SK-N-SH treated with all-trans-retinoic acid at 6 μM for 48 hours (cell line): ENCODE results near the gene HDAC4.

ENCODE experiments used
- OSR1 ChIP-seq: fragments of 250-450 bp; sonication (Bioruptor Pico); IDR thresholded peaks from 2 replicates; pipeline ENCODE4 v1.8.0; 2022; ENCODE audit warnings: moderate library complexity, mild to moderate bottlenecking, inconsistent platforms
- RARB ChIP-seq: fragments of 250-450 bp; sonication (Bioruptor Pico); IDR thresholded peaks from 2 replicates; pipeline ENCODE4 v1.8.0; 2021; ENCODE audit warnings: mild to moderate bottlenecking, moderate library complexity
- ZFP3 ChIP-seq: fragments of 250-450 bp; sonication (Bioruptor Pico); IDR thresholded peaks from 2 replicates; pipeline ENCODE4 v1.5.0; 2020; ENCODE audit warnings: mild to moderate bottlenecking, moderate library complexity
- ZFP30 ChIP-seq: fragments of 450-650 bp; formaldehyde crosslinking; IDR thresholded peaks from 2 replicates; pipeline ENCODE4 v1.5.0; 2022; ENCODE audit warnings: mild to moderate bottlenecking, moderate library complexity
- ZNF70 ChIP-seq: fragments of 450-650 bp; formaldehyde crosslinking; IDR thresholded peaks from 2 replicates; pipeline ENCODE4 v1.5.0; 2020; ENCODE audit warnings: mild to moderate bottlenecking, moderate library complexity
- TF ChIP-seq, protein P1 (sequence below): fragments of 250-450 bp; sonication (Bioruptor Pico); IDR thresholded peaks from 2 replicates; pipeline ENCODE4 v1.8.0; 2020; ENCODE audit warnings: mild to moderate bottlenecking, moderate library complexity, borderline replicate concordance

DNA sequence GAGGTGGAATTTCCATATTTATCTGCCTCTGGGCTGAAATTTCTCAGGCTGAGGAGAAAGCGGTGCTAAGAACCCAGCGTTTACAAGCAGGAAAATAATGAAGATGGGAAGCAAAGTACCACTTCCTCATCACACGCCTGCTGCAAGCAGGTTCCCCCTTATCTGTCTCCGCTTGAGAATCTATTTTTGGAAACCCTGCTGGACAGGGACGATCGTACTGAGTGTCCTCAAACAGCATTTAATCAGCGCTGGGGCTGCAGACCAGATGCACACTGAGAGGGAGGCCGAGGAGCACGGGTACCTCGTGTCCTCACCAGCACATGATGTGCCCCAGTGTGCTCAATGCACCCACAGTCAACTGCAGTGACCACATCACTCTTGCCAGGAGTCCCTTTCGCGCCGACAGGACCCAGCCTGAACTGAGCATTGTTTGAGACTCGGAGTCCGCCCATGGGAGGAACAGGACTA is 160.4 kb downstream of the HDAC4 start:
- no peak for TF ChIP-seq RARB (CRISPR knock-in tag)
- no peak for TF ChIP-seq OSR1 (CRISPR knock-in tag)
- TF ChIP-seq ZNF70 (CRISPR knock-in tag): no peak
- TF ChIP-seq, protein P1, sequence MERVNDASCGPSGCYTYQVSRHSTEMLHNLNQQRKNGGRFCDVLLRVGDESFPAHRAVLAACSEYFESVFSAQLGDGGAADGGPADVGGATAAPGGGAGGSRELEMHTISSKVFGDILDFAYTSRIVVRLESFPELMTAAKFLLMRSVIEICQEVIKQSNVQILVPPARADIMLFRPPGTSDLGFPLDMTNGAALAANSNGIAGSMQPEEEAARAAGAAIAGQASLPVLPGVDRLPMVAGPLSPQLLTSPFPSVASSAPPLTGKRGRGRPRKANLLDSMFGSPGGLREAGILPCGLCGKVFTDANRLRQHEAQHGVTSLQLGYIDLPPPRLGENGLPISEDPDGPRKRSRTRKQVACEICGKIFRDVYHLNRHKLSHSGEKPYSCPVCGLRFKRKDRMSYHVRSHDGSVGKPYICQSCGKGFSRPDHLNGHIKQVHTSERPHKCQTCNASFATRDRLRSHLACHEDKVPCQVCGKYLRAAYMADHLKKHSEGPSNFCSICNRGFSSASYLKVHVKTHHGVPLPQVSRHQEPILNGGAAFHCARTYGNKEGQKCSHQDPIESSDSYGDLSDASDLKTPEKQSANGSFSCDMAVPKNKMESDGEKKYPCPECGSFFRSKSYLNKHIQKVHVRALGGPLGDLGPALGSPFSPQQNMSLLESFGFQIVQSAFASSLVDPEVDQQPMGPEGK (CRISPR knock-in tag): no peak
- no peak for TF ChIP-seq ZFP30
- no peak for TF ChIP-seq ZFP3 (CRISPR knock-in tag)
